NK-92 treated with Interleukin-12 subunit alpha and Interleukin-12 subunit beta, amount 100 ng/mL, for 24 hours (cell line): Measurements from ENCODE around the gene TTC31.
"Not testable (repeated sequence)": the region's sequence is repeated elsewhere in the genome, so short reads cannot be mapped to it uniquely, and the experiment has no call there.

Experiments used
- DNase-seq: peaks from one replicate; lab custom pipeline; 2025; lab: John Stamatoyannopoulos, UW

The TTC31 gene

DNA sequence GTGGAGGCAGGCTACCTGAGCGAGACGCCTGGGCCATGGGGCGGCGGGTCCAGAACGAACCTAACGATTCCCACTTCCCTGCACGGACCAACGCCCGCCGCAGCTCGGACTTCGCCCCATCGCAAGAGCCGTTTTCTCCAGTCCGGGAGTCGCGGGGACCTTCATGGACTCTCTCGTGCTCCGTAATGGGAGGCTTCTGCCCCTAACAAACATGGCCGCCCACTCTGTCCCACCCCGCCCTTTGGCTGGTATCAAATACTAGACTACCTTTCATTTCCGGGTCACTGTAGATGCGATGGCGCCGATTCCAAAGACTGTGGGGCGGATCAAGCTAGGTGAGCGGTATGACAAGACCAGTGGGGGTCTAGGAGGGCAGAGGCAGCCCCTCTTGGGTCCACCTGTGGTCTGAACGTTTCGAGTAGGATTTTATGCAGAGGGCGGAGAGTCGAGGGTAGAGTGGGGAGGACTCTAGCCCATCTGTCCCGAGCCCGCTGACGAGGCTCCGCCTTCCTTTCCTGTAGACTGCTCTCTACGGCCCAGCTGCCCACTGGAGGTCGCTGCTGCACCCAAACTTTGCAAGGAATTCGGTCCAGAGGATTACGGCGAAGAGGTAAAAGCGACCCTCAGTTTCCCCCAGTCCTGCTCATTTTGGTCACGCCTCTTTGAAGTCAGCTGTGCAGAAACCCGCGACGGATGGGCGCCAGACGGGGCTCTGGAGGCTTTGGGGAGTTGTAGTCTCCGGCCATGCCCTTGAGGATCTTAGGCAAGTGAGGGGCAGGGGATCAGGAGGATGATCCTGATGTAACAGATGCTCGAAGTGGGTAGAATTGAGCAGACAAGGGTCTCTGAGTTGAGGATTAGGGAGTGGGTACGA lies at the start of gene TTC31, which contains the start of gene CCDC142:
Gene TTC31 (plus strand): TSS at position 281 of the 874 bp plus-strand sequence. CDS start 15 bp downstream, at position 296.
Gene CCDC142 (minus strand): TSS at position 198 of the 874 bp plus-strand sequence. CDS start 161 bp downstream, at position 37.
- DNase-seq: peak; percentile 91

DNA sequence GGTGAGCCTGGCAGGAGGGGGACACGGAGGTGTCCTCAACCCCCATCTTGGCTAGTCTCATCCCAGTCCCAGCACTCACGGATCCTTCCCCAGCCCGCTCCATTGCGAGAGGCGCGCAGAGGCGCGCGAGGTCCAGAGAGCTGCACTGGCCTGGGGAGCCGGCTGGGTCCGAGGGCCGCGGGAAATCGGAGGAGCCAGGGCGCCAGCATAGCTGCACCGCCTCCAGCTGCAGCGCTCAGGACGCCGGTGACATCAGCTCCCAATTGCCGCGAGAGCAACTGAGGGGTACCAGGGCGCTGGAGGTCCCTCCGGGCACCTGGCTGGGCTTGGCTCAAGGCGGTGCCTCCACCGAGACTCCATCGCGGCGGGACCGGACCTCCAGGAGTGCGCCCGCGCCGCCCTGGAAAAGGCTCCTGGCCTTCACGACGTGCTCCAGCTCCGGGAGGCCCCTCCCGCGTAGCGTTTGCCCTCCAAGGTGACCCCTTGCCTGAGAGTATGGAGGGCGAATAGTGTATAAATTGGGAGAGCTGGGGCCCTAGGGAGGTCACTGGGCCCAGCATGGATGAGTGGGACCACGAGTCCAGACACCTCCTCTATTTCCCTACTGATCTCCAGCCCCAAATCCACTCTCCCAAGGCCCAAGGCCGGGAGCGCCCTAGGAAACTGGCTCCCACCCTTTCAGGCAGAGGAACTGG lies 46.6 kb upstream of the TTC31 start:
- DNase-seq: no peak

DNA sequence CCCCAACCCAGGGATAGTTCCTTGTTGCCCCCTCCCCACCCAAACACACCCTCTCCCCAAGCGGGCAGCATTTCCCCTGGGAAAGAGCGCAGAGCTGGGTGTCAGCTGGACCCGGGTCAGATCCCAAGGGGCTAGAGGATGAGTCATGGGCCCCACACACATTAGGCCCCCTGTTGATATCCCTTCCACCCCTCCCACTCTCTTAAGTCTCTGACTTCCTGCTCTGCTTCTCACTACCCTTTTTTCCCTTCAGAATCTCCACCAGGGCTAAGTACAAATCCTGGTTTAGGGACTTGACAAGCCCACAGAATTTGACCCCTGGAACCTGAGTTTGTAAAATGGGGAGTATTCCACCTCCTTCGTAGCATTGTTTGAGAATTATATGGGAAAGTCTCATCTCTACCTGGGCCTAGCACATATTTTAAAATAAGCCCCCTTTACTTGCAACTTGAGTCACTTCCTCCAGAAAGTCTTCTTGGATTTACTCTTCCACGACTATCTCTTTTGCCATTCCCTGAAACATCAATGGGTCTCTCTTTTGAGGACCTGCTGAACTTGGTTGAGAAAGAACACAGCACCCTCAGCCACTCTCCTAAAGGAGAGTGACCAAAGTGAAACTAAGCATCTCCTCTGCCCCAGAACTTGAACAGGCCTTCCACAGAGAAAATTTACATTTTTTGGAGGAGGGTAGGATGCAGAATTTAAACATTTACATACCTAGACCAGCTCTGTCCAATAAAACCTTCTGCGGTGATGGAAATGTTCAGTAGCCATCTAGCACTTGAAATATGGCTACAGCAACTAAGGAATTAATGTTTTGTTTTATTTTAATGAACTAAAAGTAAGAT lies 45.8 kb upstream of the TTC31 start:
- DNase-seq: no peak

DNA sequence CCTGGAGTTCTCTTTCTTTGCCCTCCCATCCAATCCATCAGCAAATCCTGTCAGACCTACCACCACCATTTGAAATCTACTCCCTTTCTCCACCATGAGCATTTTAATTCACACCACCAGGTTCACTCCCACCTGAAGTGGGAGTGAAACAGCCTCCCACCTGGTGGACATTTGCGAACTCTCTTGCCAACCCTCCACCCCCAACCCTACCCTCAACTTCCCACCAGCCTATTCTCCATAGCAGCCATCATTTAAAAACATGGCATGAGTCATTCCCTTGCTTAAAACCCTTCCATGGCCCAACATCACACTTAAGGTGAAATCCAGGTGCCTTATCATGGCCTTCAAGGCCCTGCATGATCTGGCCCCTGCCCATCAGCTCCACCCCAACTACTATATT lies 44.6 kb upstream of the TTC31 start:
- DNase-seq: no peak

DNA sequence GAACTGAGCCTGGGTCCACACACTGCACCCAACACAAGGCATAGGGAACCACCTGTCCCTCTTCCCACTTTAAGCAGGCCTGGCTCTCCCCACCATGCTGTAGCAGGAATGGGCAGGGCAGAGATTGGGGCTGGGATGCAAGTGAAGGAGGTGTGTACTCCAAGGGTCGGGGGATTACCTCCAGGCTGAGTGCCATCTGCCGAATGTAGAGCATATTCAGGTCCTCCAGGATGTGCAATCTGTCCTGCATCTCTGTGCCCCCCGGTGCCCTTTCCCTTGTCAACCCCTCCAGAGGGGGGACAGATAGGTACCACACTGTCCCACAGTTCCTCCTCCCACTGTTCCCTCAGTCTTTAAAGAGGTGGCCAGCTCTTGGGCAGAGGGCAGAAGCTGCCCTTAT lies 43.5 kb upstream of the TTC31 start:
- DNase-seq: no peak

DNA sequence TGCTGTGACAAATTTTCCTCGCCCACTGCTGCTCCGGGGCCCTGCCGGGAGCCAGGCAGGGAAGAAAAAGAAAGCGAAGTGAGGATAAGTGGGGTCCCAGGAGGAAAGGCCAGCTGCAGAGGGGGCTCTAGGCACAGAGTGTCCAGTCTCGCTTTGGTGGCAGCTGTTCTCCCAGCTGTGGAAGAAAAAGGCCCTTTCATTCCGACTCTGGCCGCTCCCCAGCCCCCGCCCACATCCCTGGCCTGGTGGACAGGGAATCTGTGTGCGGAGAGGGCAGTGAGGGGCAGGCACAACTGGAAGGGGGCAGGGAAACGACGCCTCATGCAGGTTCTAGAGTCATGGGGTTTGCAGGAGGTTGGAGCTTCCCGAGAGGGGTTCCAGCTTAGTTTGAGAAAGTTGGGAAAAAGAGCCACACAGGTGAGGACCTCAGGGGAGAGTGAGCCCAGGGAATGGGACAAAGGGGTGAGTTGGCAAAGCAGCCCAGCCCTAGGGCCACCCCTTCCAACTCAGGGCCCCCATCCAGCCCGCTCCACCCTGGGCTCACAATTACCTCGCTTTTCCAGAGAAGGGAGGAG lies 43.0 kb upstream of the TTC31 start:
- DNase-seq: no peak

DNA sequence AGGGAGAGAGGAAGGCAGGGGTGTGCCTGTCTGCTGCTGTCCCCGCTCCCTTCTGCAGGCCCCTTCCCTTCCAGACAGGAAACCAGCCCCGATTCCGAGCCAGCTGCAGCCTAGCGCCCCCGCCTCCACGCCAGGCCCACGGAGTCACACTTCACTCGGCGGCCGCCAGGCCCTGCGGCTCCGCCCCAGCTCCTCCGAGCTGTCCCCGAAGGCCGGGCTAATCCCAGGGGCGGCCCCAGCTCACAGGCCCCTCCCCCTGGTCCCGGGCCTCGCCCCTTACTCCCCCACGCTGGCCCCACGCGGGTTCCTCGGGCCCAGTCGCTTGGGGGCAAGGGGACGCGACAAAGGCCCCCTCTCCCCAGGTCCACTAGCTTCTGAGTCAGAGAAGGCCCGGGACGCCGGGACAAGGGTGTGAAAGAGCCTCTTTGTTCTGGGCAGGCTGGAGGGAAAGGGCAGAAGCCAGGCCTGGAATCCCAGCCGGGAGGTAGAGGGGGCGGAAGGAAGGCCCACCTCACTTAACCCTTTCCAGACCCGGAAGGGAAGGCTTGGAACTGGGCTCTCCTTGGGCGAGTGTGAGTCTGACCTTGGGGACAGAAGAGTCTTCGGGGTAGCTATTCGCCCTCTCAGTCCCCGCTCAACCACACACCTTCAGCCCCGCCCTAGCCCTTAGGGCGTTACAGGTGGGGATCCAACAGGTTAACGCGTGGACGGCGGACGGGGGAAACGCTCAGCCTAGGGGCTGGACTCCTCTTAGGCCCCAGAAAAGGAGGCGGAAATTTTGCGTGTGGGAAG lies 42.3 kb upstream of the TTC31 start:
- DNase-seq: no peak

DNA sequence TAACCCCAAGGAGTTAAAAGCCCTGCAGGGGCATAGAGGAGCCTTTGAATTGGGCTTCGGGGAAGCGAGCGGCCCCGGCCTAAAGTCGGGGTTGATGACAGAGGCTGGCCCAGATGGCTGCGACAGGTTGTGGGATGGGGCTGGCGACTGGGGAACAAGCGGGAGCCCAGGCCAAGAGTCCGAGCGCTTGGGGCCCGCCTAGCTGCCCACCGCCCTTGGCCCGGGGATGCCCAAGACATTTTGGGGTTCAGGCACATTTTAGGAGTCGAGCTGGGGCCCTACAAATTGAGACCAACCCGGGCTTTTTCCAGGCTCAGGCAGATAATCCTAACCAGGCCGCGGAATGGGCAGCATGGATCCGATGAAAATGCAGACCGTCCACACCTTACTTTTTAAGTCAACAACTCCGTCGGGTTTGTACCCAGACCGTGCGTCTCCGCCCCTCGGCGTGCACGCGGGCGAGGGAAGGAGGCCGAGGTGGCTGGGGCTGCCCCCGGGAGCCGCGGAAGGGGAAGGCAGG lies 41.7 kb upstream of the TTC31 start:
- DNase-seq: no peak

DNA sequence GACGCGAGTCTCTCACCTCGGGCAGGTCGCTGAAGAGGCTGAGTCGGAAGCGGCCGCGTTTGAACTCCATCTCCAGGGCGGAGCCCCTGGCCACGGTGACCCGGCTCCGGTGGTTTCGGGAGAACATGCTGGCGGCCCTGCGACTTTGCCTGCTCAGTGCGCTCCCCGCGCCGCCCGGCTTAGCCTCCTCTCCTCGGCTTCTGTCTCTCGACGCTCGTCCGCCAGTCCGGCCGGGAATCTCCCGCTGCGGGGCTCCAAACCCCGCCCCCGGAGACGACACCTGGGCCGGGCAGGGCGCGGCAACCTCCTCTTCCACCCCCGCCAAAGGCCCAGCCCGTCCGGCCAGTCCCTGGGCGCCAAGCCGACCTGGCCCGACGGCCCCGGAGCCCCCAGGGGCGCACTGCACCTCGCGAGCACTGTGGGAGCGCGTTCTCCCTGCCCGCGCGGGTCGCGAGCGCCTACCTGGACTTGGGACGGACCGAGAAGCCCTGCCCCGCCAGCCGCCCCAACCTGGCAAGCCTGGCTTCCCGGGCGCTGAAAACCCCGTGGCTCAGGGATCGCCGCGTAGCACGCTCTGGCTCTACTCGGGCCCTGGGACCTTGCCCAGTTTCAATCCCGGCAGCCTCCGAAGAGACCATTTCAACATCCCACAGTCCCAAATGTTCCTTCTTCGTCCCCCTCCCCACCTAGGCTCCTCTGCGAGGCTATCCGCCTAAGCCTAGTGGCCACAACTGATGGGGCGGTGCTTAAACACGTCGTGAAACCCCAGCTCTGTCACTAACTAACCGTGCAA lies 41.0 kb upstream of the TTC31 start, which contains the start of gene RTKN:
Gene RTKN (minus strand): TSS at position 248 of the 793 bp plus-strand sequence. CDS start 121 bp downstream, at position 127.
- no peak for DNase-seq

DNA sequence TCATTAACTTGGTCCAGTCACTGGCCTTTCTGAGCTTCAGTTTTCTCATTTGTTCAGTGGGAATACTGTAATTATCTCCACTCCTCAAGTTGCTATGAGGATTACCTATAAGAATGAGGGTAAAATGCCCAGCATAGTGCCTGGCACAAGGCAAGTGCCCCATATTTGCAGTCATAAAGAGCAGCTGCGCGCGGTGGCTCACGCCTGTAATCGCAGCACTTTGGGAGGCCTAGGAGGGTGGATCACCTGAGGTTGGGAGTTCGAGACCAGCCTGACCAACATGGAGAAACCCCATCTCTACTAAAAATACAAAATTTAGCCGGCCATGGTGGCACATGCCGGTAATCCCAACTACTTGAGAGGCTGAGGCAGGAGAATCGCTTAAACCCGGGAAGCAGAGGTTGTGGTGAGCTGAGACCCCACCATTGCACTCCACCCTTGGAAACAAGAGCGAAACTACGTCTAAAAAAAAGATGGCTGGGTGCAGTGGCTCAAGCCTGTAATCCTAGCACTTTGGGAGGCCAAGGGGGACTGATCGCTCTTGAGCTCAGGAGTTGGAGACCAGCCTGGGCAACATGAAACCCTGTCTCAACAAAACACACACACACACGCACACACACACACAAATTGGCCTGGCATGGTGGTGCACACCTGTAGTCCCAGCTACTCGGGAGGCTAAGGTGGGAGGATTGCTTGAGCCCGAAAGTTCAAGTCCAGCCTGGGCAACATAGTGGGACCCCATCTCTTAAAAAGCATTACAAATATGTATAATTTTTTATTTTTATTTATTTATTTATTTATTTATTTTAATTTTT lies 40.2 kb upstream of the TTC31 start:
- DNase-seq: not testable (repeated sequence)

DNA sequence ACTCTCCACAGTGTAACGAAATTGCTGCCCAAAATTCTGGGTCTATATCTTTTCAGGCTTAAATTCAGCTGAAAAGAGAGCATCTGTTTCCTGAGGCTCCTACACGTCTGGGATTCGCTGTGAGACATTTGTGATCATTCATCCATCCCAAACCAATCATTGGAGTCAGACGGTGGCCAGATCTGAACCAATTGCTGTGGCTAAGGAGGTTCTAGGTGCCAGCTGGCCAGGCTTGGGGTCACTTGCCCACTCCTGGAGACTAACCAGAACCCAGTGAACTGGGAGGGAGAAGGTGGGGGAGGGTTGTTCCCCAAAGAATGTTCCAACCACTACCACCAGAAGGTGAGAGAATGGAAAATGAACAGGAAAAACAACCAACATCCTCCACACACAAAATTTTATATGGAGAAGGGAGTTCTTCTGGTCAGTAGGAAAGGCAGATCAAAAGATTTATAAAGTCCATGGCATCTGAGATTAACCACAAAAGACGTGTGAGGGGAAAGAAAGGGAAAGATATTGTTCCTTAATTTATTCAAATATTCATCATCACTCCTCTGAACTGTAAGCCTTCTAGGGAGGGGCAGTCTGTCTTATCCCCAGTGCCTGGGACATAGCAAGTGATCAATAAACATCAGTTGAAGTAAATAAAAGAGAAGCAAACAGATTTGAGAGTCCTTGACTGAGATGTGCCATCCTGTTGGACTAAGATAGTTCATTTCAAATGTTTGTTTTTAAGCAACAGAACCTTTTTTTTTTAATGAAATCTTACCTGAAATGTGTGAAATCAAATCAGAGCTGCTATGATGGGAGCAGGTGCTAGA lies 38.2 kb upstream of the TTC31 start:
- DNase-seq: no peak

DNA sequence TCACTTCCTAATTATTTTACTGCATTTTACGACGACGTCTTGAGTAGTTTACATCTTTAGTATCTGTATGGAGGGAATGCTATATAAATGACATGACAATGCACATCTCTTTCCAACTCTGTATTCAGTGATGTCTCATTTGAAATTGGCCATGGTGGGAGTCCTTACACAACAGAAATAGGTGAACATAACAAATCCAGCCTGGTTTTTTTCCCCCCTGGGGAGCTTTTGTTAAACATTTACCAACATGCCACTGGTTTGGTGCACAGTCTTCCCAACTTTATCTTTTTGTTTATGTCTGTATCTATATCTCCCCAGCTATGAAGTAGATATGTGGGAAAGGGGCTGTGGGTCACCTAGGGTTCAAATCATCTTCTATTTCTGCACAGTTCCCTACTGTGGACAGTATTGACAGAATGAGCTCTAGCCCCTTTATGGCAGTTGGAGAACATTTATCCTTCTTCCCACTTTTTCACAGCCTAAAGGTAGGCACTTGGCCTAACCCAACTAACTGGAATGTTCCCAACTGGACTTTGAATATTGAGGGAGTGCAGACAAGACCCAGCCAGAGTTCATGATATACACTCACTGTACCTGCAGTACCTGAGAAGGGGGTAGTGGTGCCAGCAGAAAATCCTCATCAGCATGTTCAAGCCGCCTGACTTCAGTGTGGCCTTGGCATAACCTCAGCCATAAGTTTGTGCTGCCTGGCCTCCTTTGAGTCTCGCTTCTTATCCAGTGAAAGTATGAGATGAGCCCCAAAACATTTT lies 35.5 kb upstream of the TTC31 start:
- no peak for DNase-seq

DNA sequence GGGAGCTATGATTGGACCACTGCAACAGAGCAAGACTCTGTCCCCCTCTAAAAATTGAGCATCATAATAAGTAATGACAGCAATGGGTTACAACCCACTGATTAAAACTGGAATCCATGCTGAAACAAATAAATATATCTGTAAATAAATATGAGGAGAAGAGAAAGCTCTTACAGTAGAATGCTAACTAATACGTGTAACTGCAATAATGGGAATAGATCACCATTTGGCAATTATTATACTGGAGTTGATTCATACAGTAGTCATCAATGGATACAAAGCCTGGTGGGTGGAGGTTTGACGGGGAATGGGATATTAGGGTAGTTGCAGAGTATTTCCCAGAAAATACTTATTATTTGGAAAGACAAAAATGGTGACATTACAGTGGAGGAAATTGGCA lies 34.1 kb upstream of the TTC31 start:
- DNase-seq: no peak

DNA sequence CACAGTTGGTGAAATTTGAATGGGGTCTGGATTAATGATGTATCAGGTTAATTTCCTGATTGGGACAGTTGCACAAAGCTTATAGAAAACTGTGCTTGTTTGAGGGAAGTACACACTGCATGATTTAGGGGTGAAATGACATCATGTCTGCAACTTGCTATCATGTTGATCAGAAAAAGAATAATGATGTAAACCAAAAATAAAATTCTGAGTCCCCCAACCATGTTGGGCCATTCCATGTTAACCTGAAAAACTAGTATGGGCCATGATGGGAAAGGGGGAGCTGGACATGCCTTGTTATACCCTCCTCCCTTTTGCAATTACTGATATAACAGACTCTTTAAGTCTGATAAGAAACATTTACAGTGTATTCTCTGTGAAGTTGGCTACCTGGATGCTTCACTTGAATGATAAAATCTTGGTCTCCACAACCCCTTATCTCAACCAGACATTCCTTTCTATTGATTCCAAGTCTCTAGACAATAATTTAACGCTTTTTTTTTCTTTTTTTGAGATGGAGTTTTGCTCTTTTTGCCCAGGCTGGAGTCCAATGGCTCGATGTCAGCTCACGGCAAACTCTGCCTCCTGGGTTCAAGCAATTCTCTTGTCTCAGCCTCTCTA lies 32.2 kb upstream of the TTC31 start:
- DNase-seq: no peak

DNA sequence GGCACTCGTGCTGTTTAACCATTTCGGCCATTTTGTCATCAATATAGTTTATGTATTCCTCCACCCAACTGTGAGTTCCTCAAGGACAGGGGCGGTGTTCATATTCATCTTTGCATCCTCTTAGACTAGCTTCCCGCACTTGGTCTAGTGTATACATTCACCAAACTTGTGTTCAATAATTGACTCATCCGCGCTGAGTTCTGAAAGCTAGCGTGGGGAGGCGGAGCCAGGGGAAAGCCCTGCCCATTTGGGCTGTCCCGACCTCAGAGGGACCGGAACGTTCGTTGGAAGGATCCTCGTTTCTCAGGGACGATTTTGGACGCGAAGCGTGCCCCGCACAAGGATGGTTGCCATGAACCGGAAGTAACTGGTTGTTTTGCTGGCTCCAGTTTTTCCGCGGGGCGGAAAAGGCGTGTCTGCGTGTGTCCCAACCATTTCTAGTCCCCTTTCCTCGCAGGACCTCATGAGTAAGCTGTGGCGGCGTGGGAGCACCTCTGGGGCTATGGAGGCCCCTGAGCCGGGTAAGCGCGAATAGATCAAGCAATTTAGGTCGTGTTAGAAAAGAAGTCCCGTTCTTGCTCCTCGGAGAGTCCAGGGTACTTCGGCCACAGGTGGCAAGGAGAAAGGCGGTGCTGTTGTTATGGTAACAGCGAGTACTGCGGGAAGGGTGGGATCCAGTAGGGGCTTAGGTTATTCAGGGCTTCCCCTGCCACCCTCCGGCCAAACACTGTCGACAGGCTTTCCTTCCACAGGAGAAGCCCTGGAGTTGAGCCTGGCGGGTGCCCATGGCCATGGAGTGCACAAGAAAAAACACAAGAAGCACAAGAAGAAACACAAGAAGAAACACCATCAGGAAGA lies 28.0 kb upstream of the TTC31 start, which contains the start of gene INO80B:
Gene INO80B (plus strand): TSS at position 434 of the 858 bp plus-strand sequence. CDS start 30 bp downstream, at position 464.
- peak; percentile 95 for DNase-seq

DNA sequence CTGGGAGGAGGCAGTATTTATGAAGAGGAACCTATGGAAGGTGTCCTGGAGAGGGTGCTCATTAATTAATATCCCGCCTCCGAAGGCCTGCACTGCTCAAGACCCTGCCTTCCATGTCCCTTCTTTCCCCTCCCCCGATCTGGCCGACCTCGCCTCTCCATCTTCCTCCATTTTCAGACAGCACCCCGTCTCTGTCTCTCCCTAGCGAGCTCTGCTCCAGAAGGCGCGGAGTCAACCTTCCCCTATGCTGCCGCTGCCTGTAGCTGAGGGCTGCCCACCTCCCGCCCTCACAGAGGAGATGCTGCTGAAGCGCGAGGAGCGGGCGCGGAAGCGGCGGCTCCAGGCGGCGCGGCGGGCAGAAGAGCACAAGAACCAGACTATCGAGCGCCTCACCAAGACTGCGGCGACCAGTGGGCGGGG lies 25.7 kb upstream of the TTC31 start:
- DNase-seq: no peak
